GM18907 (cell line): ENCODE results near the gene INO80D.
"Not testable (repeated sequence)": the region's sequence is repeated elsewhere in the genome, so short reads cannot be mapped to it uniquely, and the experiment has no call there.

ENCODE experiments used
- ATAC-seq: cut with Tn5 transposase; IDR thresholded peaks from one replicate; pipeline ENCODE4 v1.9.1; 2021; ENCODE audit warnings: mild to moderate bottlenecking, moderate library complexity; ENCODE audit not compliant: unreplicated experiment

INO80D gene

DNA sequence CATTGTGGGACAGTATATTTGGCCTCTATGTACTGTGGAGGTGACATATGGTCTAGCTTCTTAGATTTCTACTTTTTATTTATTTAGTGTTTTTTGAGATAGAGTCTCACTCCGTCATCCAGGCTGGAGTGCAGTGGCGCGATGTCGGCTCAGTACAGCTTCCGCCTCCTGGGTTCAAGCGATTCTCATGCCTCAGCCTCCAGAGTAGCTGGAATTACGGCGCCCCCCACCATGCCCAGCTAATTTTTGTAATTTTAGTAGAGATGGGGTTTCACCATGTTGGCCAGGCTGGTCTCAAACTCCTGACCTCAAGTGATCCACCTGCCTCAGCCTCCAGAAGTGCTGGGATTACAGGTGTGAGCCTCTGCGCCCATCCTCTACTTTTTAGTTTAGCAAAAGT lies 99.6 kb downstream of the INO80D start:
- not testable (repeated sequence) for ATAC-seq

DNA sequence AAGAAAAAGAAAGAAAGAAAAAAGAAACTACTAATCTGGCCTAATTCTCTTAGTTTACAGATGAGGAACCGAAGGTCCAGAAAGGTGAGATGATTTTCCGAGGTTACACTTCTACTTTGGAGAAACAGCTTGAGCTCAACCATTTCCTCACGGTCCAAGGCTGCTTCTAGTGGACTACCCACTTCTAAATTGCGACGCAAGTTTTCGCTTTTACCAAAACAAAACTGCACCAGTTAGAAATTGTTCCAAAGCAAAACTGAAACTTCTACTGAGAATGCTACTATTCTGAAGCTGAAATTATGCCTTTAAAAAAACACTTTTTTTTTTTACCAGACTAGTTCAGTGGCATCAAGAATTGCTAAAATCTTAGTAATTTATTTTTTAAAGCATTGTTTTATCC lies 101.6 kb downstream of the INO80D start:
- ATAC-seq, result peak; percentile 60

DNA sequence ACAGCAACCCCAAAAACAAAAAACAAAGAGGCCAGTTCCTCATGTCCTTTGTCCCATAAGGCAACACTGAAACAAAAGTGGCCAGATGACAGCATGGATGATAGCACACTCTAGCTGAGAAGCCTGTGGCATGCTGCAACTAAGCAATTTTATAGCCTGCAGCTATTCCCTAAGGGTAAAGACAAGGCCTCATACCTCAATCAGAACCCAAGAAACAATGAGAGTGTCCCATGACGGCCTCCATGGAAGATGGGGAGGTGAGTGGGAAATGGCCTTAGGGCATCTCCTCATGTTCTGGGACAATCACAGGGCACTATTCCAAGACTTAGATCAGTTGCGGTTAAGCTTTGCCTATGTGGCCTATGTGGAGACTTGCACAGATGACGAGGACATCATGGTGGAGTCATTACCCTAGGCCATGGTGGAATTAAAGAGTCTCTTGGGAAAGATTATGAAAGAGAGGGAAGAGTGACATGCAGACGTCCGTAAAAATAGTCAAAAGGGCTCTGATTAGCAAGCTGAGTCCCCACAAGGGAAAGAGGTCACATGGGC lies 103.1 kb downstream of the INO80D start:
- ATAC-seq, result no peak

DNA sequence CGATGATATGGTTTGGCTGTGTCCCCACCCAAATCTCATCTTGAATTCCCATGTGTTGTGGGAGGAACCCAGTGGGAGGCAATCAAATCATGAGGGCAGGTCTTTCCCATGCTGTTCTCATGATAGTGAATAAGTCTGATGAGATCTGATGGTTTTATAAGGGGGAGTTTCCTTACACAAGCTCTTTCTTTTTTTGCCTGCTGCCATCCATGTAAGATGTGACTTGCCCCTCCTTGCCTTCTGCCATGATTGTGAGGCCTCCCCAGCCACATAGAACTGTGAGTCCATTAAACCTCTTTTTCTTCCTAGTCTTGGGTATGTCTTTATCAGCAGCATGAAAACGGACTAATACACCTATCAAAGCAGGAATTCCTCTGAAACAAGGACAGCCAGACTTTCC lies 107.2 kb downstream of the INO80D start:
- ATAC-seq, result not testable (repeated sequence)

DNA sequence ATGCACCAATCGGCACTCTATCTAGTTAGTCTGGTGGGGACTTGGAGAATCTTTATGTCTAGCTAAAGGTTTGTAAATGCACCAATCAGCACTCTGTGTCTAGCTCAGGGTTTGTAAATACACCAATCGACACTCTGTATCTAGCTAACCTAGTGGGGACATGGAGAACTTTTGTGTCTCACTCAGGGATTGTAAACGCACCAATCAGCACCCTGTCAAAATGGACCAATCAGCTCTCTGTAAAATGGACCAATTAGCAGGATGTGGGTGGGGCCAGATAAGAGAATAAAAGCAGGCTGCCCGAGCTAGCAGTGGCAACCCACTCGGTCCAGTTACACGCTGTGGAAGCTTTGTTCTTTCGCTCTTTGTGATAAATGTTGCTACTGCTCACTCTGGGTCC lies 108.3 kb downstream of the INO80D start:
- ATAC-seq, result not testable (repeated sequence)

DNA sequence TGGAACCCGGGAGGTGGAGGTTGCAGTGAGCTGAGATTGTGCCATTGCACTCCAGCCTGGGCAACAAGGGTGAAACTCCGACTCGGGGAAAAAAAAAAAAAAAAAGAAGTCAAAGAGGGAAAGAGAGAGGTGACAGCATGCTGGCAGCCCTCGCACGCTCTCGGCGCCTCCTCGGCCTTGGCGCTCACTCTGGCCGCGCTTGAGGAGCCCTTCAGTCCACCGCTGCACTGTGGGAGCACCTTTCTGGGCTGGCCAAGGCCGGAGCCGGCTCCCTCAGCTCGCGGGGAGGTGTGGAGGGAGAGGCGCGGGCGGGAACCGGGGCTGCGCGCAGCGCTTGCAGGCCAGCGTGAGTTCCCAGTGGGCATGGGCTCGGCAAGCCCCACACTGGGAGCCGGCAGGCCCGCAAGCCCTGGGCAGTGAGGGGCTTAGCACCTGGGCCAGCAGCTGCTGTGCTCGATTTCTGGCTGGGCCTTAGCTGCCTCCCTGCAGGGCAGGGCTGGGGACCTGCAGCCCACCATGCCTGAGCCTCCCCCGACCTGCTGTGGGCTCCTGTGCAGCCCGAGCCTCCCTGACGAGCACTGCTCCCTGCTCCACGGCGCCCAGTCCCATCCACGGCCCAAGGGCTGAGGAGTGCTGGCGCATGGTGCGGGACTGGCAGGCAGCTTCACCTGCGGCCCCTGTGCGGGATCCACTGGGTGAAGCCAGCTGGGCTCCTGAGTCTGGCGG lies 108.9 kb downstream of the INO80D start:
- ATAC-seq, result not testable (repeated sequence)

DNA sequence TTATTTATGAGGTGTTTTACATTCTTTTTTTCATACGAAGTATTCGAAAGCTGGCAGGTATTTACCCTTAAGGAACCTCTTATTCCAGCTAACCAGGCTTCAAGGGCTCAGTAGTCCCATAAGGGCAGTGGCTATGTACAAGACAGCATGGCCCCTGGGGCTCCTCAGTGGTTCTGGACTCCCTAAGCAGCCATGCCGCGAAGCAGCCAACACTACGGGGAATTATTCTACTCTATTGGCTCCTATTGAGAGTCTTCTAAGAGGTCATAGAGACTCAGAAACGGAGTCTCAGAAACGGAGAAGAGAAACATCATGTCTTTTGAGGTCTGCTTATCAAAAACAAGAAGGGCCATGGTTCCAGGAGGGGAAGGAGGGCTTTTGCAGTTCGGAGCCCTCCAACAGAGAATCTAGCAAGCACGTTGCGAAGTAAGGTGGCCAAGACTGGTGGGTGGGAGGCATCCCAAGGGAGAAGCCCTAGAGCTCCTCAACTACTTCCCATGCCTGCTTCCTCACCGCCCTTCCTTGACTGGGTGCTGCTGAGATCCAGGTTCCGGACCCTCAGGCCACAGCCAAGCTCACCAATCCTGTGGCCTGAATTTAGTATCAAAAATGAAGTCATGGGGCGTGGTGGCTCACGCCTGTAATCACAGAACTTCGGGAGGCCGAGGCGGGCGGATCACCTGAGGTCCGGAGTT lies 109.7 kb downstream of the INO80D start:
- ATAC-seq, result no peak

DNA sequence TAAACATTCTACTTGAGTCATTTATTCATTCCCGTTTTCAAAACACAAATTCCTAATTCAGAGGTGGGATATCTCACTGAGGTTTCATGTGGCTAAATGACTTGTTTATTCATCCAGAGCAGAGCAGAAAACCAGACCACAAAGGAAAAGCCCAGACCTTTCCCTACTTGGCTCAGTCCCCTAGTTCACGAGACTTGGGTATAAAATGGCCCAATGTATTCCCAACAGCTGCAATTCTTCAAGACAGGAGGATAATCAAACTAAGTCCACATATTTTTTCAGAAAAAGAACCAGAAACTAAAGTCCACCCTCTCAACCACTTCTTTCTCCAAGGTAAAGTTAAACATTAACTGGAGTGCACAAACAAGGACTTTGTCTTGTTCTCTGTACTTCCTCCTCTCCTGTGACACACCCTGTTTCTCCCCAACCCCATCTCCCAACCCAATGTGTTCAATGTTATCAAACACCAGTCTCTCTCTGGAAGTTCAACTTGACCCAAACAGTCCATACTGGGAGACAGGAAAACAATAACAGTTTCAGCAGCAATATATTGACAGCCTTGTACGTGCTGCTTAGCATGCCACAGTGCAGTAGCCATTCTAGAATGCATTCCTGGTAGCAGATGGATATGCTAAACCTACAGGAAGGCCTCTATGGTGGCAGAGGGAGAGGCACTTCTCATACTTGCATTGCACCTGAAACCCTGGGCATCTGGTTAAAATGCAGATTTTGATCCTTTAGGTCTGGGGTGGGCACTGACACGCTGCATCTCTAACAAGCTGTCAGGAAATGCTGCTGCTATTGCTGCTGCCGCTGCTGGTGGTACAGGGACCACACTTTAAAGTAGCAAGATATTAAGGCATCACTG lies 110.7 kb downstream of the INO80D start:
- ATAC-seq, result peak; percentile 90

DNA sequence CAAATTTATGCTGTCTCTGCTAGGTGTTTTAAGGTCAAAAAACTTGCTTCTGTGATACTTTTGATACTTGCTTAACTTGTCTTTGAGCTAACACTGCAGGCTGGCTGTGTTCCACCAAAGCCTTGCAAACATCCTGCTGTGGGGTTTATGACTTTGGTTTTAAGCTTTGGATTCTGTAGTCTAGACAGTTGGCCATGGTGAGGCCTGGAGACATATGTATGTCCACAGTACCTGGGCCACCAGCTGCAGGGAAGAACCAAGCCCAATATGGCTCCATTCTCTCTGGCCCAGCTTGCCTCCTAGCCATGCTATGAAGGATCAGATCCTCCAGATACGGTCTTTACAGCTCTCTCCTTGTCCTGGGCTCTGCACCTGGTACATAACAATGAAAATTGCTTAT lies 113.9 kb downstream of the INO80D start:
- ATAC-seq, result no peak

DNA sequence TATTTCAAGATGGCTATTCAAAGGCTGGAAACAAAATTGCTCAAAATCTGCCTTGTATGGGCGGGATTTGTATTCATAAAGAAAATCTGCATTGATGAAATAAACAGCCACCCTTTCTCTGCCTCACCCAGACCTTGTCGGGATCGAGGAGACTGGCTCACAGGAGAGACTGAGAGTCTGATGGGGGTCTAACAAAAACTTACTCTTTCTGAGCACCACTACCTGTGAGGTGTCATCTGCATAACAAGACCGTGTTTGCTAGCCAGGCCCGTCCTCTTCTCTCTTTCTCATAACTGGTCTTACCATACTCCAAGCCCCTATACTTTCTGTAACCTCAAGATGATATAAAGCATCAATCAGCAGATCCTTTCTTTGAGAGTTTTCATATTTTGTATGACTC lies 115.6 kb downstream of the INO80D start:
- no peak for ATAC-seq

DNA sequence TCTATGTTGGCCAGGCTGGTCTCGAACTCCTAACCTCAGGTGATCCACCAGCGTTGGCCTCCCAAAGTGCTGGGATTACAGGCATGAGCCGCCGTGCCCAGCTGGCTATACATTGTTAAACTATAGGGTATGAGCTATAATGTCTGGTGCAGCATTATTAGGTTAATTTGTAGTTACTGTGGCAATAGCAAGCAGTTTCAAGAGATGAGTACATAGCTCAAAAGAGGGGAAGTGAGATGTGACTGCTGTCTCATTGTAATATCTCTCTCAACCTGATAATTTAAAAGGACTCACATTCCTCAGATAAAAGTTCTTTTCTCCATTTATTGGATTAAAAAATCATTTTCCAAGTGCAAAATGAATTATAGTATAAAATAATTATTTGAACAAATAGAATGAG lies 116.4 kb downstream of the INO80D start:
- ATAC-seq, result peak; percentile 42

DNA sequence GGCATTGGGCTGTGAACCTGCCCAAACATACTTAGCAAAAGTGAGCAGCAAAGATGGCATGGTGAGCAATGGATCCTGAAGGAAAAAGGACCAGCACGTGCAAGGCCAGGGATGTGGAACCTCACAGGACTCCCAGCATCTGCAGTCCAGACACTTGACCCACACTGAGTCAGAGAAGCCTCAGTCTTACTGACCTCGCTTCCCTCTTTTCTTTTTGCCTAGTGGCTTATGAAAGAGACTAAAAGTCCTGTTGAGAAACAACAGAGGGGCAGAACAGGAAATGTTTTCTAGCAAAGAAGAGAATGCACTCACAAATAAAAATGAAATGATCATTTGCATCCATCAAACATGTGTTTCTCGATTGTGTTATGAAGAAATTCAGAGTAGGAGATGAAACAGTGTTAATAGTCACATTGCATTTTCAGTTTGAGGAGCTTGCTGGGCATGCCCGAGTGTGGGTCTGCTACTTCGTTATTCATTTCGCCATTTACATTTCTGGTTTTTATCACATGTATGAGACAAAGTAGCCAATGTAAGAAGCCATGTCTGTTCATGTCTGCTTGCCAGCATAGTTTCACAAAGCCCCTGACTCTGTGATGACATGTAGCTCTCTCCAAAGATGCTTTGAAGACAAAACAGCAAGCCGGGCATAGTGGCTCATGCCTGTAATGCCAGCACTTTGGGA lies 118.4 kb downstream of the INO80D start:
- no peak for ATAC-seq

DNA sequence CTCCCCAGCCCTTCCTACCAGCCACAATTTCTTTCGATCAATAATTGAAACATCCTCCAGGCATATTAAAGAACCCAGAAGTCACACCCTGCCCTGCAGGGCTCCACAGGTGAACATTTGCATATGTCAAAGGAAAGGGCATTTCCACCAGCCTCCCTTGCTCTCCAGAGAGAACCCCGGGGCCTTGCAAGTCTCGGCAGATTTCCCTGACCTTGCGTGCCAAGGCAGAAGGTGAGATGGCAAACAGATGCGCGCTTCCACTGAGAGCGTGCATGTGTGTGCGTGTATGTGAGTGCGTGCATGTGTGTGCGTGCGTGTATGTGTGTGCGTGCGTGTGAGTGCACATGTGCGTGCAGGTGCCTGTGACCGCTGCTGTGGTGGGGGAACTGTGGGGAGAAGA lies 120.3 kb downstream of the INO80D start:
- ATAC-seq, result no peak

DNA sequence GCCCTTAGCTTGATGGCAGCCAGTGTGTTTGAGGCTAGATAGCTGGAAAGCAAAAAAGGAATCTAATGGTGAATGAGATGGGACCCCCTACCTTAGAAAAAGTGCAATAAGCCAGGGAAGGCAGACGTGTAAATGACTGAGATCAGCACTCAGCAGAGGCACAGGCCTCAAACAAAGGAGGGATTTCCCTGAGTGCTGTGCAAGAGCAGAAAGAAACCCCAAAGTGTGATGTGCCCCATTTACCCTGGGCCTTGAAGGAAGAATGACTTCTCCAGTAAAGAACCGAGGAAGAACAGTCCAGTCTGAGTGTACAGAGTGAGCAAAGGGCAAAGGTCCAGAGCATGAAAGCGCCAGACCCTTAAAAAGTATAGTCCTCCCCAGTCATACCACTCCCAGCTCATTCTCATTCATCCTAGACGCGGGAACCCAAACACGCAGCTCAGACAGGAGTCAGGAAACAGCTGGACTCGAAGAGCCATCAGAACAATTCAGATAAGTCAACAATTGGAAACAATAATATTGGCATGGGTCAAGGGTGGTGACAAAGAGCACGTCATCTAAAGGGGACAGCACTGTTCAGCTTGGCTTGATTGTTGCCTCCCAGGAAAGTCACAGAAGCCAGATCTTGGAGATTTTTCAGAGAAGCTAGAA lies 121.7 kb downstream of the INO80D start:
- ATAC-seq, result no peak

DNA sequence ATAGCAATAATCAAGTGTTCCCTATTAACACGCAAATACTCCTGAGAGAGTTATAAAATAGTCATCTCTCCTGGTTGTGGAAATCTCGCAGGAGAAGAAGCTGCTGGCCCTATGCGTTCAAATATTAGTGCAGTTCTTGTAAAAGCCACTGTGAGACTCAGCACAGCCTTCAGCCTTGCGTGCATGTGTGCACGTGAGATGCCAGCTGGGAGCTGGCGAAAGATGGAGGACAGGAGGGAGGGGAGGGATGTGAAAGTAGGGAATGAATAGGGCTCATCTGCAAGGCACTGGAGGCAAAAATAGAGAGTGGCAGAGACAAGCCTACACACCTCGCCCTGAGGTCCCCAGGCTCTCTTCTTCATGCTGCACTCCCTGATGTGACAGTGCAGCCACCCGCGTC lies 126.5 kb downstream of the INO80D start:
- no peak for ATAC-seq

DNA sequence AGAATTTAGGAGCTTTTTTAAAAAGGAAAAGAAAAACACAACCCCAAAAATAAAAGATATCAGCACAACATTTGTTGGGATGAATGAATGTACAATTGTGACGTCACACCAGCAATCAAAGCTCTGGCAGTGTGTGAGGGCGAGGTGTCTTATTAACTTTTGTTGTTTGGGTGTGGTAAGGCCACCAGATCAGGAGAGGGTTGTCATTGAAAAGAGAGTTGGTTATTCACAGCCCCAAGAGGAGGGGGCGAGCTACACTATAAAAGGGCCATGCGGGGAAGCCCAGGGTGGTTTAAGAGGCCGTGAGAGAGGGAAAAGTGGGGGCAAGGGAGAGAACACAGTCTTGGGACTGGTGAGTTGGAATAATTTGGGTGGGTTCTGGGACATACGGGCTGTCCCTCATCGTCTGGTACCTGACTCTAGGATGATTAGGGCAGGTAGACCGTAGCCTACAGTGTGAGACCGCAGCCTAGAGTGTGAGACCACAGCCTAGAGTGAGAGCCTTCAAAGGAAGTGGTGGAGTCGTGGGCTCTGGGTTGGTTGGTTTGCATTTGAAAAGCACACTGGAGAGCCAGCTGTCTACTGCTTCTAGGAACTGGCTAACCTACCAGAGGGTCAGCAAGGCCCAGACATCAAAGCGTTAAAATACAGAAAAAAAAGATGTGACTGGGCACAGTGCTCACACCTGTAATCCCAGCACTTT lies 128.4 kb downstream of the INO80D start:
- peak; percentile 42 for ATAC-seq

DNA sequence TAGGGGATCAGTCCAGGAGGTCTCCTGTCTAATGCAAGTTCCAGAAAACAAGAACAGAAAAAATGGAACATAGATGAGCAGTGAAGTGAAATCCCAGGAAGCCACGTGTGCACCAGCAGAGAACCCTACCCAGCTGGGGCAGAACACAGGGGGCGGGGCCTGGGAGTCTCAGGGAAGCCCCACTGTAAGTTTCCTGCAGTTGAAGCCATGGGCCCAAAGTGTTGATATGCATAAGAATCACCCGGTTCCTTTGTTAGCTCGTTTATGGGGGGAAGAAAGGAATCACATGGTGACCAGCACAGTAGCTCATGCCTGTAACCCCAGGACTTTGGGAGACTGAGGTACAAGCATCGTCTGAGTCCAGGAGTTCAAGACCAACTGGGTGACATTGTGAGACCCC lies 131.3 kb downstream of the INO80D start:
- no peak for ATAC-seq

DNA sequence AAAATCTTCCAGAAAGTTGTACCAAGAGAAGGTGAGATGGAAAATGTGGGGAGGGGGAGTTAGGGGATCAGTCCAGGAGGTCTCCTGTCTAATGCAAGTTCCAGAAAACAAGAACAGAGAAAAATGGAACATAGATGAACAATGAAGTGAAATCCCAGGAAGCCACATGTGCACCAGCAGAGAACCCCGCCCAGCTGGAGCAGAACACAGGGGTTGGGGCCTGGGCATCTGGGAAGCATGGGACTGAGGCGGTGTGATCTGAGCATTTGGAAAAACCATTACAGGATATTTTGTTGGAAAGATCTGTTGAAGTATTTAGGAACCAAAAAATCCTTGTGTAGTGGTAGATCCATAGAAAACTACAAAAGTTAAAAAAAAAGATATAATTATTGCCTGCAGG lies 133.7 kb downstream of the INO80D start:
- no peak for ATAC-seq

DNA sequence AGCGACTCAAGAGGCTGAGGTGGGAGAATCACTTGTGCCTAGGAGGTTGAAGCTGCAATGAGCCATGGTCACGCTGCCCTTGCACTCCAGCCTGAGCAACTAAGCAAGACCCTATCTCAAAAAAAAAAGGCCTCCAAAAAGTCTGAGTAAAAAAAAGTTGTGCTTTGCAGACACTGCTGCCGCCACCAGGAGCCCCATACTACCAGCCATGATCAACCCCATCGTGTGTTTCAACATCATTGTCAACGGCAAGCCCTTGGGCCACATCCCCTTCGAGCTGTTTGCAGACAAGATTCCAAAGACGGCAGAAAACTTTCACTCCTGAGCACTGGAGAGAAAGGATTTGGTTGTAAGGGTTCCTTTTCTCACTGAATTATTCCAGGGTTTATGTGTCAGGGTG lies 137.1 kb downstream of the INO80D start:
- no peak for ATAC-seq

DNA sequence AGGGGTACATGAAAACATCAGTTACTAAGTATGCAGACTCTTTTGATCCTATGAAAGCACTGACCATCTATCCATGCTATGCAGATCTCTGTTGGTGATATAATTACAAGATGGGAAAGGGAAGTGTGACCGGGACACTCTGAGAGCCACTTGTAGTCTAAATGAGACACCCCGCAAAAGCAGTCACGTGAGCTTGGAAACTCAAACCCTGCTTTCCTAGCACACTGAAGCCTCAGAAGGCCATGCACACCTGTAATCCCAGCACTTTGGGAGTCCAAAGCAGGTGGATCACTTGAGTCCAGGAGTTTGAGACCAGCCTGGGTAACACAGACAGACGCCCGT lies 137.5 kb downstream of the INO80D start:
- ATAC-seq, result no peak
